A549 (cell line): ENCODE data around the gene MRFAP1L1.

Experiments
- CHD2 ChIP-seq: fragments of 150-350 bp; IDR thresholded peaks from 2 replicates; pipeline ENCODE4 v1.6.1; 2014; ENCODE audit warnings: low read length; ENCODE audit not compliant: partially characterized antibody
- CTCF ChIP-seq: fragments of >200 bp; sonication (Bioruptor Twin); formaldehyde crosslinking; IDR thresholded peaks from 3 replicates; pipeline ENCODE4 v1.5.1; 2016
- EP300 ChIP-seq, 2 experiments: fragments of >200 bp; sonication (Bioruptor Twin); formaldehyde crosslinking; IDR thresholded peaks; 2 replicates in 1 of 2; 3 replicates in 1 of 2; pipeline ENCODE4 v1.6.1; 2016 to 2017
- HDAC2 ChIP-seq: fragments of 200-600 bp; sonication (generic); IDR thresholded peaks from 2 replicates; pipeline ENCODE4 v1.6.1; 2016
- PHF8 ChIP-seq: fragments of 200-600 bp; sonication (generic); IDR thresholded peaks from 2 replicates; pipeline ENCODE4 v1.6.1; 2016; ENCODE audit warnings: low read depth, mild to moderate bottlenecking, antibody characterized with exemption, moderate library complexity, borderline replicate concordance
- POLR2A ChIP-seq: IDR thresholded peaks from 2 replicates; pipeline ENCODE4 v1.6.1; 2012; ENCODE audit warnings: mild to moderate bottlenecking, low read length
- RAD21 ChIP-seq, 2 experiments: fragments of >200 bp in 1 of 2; sonication (Bioruptor Twin) in 1 of 2; formaldehyde crosslinking in 1 of 2; IDR thresholded peaks in 1 of 2; conservative IDR thresholded peaks in 1 of 2; 2 replicates in 1 of 2; 3 replicates in 1 of 2; pipeline ENCODE4 v1.6.1; 2012 to 2018; ENCODE audit warnings: inconsistent platforms in 1 of 2
- RCOR1 ChIP-seq: fragments of 150-350 bp; IDR thresholded peaks from 2 replicates; pipeline ENCODE4 v1.6.1; 2014; ENCODE audit warnings: antibody characterized with exemption, low read length, low read depth

- TF ChIP-seq HDAC2 = no peak
- no peak for TF ChIP-seq CTCF
- TF ChIP-seq RAD21 (conservative IDR thresholded peaks at IDR 0.05 in 1 of 2, IDR thresholded peaks at IDR 0.05 in 1 of 2) = no peak
- no peak for TF ChIP-seq PHF8
- TF ChIP-seq POLR2A = no peak
- TF ChIP-seq EP300 (IDR thresholded peaks at IDR 0.05) = no peak
- TF ChIP-seq CHD2 = no peak
- TF ChIP-seq RCOR1 = no peak
These were observed 42.2 kb upstream of the MRFAP1L1 start for GRCh38 chr4:6751611-6752485.
